Activated CD8-positive, alpha-beta memory T cell treated with anti-CD3 and anti-CD28 coated beads, Interleukin-2, amount 50 U/mL, for 1 hour (primary cell): ENCODE measurements around the gene BCKDHA.
"Not testable (repeated sequence)": the region's sequence is repeated elsewhere in the genome, so short reads cannot be mapped to it uniquely, and the experiment has no call there.

Source experiments
- DNase-seq: peaks from one replicate; pipeline ENCODE4 v3.0.0-alpha.2; 2020; ENCODE audit errors: extremely low read depth

The BCKDHA gene

GRCh38 chr19:41366089-41366488 lies 31.5 kb upstream of the BCKDHA start:
- DNase-seq: no peak

GRCh38 chr19:41367848-41368301 lies 29.7 kb upstream of the BCKDHA start:
- DNase-seq: no peak

DNA sequence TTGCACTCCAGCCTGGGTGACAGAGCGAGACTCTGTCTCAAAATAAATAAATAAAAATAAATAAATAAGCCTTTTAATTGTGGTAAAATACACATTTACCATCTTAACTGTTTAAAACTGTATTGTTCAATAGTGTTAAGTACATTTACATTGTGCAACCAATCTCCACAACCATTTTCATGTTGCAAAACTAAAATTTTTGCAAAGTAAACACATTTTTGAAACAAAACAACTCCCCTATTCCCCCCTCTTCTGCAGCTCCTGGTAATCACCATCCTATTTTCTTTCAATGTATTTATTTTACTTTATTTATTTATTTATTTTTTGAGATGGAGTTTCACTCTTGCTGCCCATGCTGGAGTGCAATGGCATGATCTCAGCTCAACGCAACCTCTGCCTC lies 27.8 kb upstream of the BCKDHA start:
- DNase-seq: no peak

GRCh38 chr19:41371119-41371518 lies 26.5 kb upstream of the BCKDHA start:
- not testable (repeated sequence) for DNase-seq

- no peak for DNase-seq
Measured at GRCh38 chr19:41371541-41371940, 26.1 kb upstream of the BCKDHA start.

DNA sequence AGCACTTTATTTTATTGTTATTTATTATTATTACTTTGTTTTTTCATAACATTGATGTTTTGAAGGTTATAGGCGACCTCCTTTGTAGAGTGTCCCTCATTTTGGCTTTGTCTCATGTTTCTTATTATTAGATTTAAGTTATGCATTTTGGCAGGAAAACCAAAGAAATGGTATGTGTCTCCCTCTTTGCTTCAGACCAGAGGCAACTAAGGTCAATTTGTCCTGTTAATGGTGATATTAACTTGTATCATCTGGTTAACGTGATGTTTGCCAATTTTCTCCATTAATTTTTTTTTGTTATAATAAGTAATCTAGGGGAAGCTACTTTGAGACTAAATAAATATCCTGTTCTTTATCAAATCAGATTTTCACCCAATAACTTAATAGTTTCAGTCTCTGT lies 25.1 kb upstream of the BCKDHA start:
- no peak for DNase-seq

- DNase-seq: no peak
Measured at GRCh38 chr19:41373993-41374392, 23.6 kb upstream of the BCKDHA start.

DNA sequence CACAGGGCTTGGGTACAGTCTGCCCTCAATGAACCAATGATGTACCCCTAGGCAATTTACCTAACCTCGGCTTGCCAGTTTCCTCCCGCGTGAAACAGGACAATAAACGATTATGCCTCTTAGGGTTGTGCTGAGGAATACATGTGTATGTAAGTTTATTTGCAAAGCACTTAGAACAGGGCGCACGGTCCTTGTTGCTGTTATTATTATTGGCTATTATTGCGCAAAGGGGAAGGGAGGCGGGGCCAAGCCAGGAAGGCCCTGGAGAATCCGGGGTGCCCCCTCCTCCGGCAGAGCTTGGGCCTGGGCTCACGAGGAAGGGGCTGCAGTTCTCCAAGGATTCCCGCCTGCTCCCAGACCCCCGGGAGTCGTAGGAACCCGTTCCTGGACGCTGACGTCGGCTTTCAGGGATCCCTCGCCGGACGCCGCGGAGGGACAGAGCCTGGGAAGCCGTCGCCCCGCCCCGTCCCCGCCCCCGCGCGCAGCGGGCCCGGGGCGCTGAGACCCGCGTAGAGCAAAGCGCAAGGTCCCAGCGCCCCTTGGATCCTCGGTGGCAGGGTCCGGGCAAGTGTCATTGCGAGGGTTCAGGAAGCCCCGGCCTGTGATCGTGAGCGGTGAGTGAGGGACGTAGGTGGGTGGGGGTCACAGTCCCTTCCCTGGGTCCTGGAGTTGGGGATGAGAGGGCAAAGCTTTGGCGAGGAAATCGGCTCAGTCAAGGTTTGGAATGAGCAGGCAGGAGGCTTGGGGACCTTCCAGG lies 21.2 kb upstream of the BCKDHA start, which contains the start of gene TMEM91:
Gene TMEM91 (plus strand): TSS at position 293 of the 757 bp plus-strand sequence. CDS start 1,777 bp downstream, outside the sequence.
- no peak for DNase-seq

GRCh38 chr19:41376998-41377365 lies 20.6 kb upstream of the BCKDHA start:
- DNase-seq: no peak

DNA sequence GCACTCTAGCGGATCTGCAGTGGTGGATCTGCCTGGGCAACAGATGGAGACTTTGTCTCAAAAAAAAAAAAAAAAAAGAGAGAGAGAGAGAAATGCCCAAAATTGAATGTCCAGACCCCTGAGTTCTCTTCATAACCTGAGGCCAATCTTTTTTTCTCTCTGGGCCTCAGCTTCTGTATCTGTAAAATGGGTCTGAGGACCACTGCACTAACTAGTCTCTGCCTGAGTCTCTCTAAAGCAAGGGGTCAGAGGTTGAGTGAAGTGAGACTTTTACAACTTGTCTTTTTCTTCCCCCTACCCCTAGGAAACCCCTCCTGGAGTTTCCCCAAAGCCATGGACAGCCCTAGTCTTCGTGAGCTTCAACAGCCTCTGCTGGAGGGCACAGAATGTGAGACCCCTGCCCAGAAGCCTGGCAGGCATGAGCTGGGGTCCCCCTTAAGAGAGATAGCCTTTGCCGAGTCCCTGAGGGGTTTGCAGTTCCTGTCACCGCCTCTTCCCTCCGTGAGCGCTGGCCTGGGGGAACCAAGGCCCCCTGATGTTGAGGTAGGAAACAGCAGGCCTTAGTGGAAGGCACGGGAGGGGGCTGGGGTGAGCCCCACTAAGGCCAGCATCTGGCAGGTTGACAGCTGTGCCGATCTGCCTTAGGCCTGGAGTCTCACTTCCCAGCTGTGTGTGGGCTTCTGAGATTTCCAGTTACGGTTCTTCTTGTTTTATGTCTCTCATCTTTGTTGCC lies 19.5 kb upstream of the BCKDHA start:
- DNase-seq: no peak

DNA sequence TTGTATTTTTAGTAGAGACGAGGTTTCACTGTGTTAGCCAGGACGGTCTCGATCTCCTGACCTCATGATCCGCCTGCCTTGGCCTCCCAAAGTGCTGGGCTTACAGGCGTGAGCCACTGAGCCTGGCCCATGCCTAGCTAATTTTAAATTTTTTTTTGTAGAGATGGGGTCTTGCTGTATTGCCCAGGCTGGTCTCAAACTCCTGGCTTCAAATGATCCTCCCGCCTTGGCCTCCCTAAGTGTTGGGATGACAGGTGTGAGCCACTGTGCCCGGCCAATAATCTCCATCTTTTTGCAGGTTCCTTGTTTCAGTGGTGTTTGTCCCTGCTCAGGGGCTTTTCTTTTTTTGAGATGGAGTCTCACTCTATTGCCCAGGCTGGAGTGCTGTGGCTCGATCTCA lies 16.1 kb upstream of the BCKDHA start:
- not testable (repeated sequence) for DNase-seq

GRCh38 chr19:41384351-41384750 lies 13.3 kb upstream of the BCKDHA start:
- no peak for DNase-seq

DNA sequence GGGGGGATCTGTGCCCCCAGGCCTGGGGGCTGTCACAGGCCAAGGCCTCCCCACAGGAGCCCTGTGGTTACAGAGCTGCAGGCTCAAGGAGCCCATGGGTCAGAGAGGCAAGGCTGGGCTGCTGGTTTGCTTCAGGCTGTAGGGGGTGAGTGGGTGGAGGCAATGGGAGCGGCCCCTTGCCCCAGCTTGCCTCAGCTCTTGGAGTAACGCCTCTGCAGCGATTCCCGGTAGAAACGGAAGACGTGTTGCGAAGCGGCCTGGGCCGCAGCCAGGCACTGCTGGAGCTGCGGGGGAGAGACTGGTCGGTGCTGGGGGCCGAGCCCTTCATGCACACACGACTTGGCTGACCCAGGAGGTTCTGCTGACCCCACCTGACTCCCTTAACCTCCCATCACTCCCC lies 11.2 kb upstream of the BCKDHA start:
- no peak for DNase-seq

DNA sequence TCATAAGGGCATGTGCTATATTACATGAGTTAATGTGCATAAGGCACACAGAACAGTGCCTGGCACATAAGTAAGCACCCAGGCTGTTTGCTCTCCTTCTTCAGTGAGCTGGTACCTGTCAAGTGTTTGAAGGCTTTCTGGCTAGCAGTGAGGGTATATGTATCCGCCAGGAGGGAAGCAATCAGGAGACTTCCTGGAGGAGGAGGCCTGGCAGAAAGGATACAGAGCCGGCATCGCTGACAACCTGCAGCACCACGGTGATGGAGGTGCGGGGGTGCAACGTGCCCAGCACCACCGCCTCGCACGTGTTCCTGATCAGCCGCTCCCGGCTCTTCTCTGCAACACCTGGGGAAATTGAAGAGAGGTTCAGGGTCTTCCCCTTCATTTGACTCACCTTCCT lies 6.0 kb upstream of the BCKDHA start:
- no peak for DNase-seq

DNA sequence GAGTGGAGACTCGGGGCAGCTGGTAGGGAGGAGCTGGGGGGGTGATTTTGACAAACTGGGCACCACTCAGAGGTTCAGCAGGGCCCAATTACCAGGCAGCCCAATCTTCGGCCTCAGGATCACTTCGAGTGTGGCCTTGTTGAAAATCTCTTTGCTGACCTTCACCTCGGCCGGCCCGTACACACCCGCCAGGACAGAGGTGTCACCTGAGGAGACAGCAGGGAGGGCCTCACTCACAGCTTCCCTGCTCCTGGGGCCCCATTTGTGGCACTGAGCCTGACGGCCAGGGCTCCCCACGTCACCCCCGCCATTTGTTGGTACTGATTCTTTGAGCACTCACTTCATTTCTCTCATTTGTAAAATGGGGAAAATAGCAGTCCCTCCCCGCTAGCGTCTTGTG lies 4.8 kb upstream of the BCKDHA start:
- no peak for DNase-seq

GRCh38 chr19:41395355-41395754 lies 2.3 kb upstream of the BCKDHA start:
- DNase-seq: no peak

- DNase-seq: no peak
Measured at GRCh38 chr19:41398050-41398418, 416 bp downstream of the BCKDHA start.

- no peak for DNase-seq
Measured at GRCh38 chr19:41398598-41398997, 980 bp downstream of the BCKDHA start.

DNA sequence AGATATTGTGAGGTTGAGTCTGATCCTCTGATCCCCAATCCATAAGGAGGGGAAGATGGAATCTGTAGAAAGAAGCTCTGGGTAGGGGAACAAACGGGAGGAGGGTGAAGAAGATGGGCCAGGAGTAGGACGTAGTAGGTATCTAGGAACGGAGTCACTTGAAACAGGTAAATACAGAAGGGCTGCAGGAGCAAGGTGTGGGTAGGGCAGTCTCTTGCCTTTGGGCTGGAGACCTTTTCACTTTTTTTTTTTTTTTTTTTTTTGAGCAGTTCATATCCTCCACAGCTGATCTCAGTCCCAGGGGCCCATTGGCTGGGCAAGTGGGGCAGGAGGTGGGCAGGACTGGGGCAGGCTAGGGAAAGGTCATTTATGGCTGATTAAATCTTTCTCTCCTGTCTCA lies 1.5 kb downstream of the BCKDHA start:
- no peak for DNase-seq

DNA sequence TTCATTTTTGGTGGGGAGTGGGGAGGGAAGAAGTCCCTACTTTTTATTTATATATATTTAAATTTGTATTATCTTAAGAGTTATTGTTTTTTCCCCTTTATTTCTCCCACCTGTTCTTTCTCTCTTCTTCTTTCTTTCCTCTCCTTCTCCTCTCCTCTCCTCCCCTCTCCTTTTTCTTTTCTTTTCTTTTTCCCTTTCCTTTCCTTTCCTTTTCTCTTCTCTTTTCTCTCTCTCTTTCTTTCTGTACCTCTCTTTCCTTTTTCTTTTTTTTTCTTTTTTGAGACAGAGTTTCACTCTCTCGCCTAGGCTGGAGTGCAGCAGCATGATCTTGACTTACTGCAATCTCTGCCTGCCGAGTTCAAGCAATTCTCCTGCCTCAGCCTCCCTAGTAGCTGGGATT lies 1.9 kb downstream of the BCKDHA start:
- DNase-seq: no peak

GRCh38 chr19:41401483-41401882 lies 3.9 kb downstream of the BCKDHA start:
- no peak for DNase-seq

DNA sequence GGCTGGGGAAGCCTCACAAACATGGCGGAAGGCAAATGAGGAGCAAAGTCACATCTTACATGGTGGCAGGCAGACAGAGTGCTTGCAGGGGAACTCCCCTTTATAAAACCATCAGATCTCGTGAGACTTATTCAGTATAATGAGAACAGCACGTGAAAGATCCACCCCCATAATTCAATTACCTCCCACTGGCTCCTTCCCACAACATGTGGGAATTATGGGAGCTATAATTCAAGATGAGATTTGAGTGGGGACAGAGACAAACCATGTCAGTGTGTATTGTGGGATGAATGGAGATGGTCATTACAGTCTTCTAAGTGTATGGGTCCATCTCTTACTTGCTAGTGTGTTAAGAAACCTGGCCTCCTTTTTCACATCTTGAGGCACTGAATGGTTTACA lies 4.4 kb downstream of the BCKDHA start:
- no peak for DNase-seq
